Measurements from ENCODE around the gene MGLL. TPM values are rescaled to one million over a fixed set of nuclear protein-coding genes. Genes with fewer than 3 reads are reported as not detected.

MGLL gene
- total RNA-seq, 1 donor from 2014 or later: 2.5 TPM

GRCh38 chr3:127847236-127847720 lies 25.0 kb upstream of the MGLL start:
- H3K36me3 Mint-ChIP-seq: no peaks in the 10 kb centered on the region
- H3K27ac Mint-ChIP-seq: no peak overlapping the region
- H3K9me3 Mint-ChIP-seq: no peaks in the 10 kb centered on the region

GRCh38 chr3:127846576-127846975 lies 24.3 kb upstream of the MGLL start:
- Mint-ChIP-seq H3K36me3 (no peaks in the 10 kb centered on the region), H3K9me3 (no peaks in the 10 kb centered on the region), H3K4me1 (peaks cover 13% of the 10 kb centered on the region), H3K27me3 (ENCODE audit: low read depth) (peaks cover 16% of the 10 kb centered on the region), H3K4me3 (no peak overlapping the region), H3K27ac (no peak overlapping the region)
- no peak for TF ChIP-seq CTCF (IDR thresholded peaks at IDR 0.05; ENCODE audit: unreplicated experiment)
- DNase-seq (ENCODE audit: low spot score in 2 of 2, unreplicated experiment in 2 of 2): no peak

More at GRCh38 chr3:127847236-127847720, 25.0 kb upstream of the MGLL start:
- Mint-ChIP-seq H3K4me1 (peaks cover 19% of the 10 kb centered on the region), H3K4me3 (no peak overlapping the region), H3K27me3 (ENCODE audit: low read depth) (peaks cover 10% of the 10 kb centered on the region)
- TF ChIP-seq CTCF (IDR thresholded peaks at IDR 0.05; ENCODE audit: unreplicated experiment): no peak
- no peak for DNase-seq (ENCODE audit: low spot score in 2 of 2, unreplicated experiment in 2 of 2)

GRCh38 chr3:127844326-127844942 lies 22.1 kb upstream of the MGLL start:
- TF ChIP-seq CTCF (IDR thresholded peaks at IDR 0.05; ENCODE audit: unreplicated experiment): no peak
- no peaks in the 10 kb centered on the region for H3K36me3 Mint-ChIP-seq
- no peak overlapping the region for H3K4me3 Mint-ChIP-seq
- peaks cover 12% of the 10 kb centered on the region for H3K4me1 Mint-ChIP-seq
- peaks cover 30% of the 10 kb centered on the region for H3K27me3 Mint-ChIP-seq (ENCODE audit: low read depth)
- no peaks in the 10 kb centered on the region for H3K9me3 Mint-ChIP-seq
- no peak for DNase-seq (ENCODE audit: low spot score in 2 of 2, unreplicated experiment in 2 of 2)
- no peak overlapping the region for H3K27ac Mint-ChIP-seq

GRCh38 chr3:127840671-127841070 lies 18.4 kb upstream of the MGLL start:
- DNase-seq (ENCODE audit: low spot score in 2 of 2, unreplicated experiment in 2 of 2): no peak
- H3K36me3 Mint-ChIP-seq: no peaks in the 10 kb centered on the region
- H3K27me3 Mint-ChIP-seq (ENCODE audit: low read depth): peaks cover 30% of the 10 kb centered on the region
- H3K27ac Mint-ChIP-seq: no peak overlapping the region
- TF ChIP-seq CTCF (IDR thresholded peaks at IDR 0.05; ENCODE audit: unreplicated experiment): no peak
- peaks cover 7% of the 10 kb centered on the region for H3K9me3 Mint-ChIP-seq
- H3K4me1 Mint-ChIP-seq: no peaks in the 10 kb centered on the region
- H3K4me3 Mint-ChIP-seq: no peak overlapping the region

GRCh38 chr3:127839099-127839498 lies 16.8 kb upstream of the MGLL start:
- Mint-ChIP-seq H3K4me3 (no peak overlapping the region), H3K4me1 (no peaks in the 10 kb centered on the region), H3K9me3 (peaks cover 7% of the 10 kb centered on the region), H3K36me3 (no peaks in the 10 kb centered on the region), H3K27ac (no peak overlapping the region), H3K27me3 (ENCODE audit: low read depth) (peaks cover 24% of the 10 kb centered on the region)
- DNase-seq (ENCODE audit: low spot score in 2 of 2, unreplicated experiment in 2 of 2): no peak
- no peak for TF ChIP-seq CTCF (IDR thresholded peaks at IDR 0.05; ENCODE audit: unreplicated experiment)

All from mesothelial cell of epicardium (in vitro differentiated cells).